IMR-90 (cell line): ENCODE measurements around the gene GCKR.

Source experiments
- CTCF ChIP-seq: conservative IDR thresholded peaks from 2 replicates; pipeline ENCODE4 v1.5.1; 2012; ENCODE audit warnings: mild to moderate bottlenecking, low read depth, low read length, improper control_type of control experiment
- MXI1 ChIP-seq: IDR thresholded peaks from 2 replicates; pipeline ENCODE4 v1.6.1; 2012; ENCODE audit warnings: low read depth, mild to moderate bottlenecking, low read length, moderate library complexity, borderline replicate concordance
- RFX5 ChIP-seq: IDR thresholded peaks from 2 replicates; pipeline ENCODE4 v1.8.0; 2012; ENCODE audit warnings: low read depth, mild to moderate bottlenecking, low read length, moderate library complexity
- USF2 ChIP-seq: fragments of 150-350 bp; IDR thresholded peaks from 2 replicates; pipeline ENCODE4 v1.6.1; 2017; ENCODE audit warnings: mild to moderate bottlenecking, antibody characterized with exemption, low read length, low read depth

- TF ChIP-seq MXI1 (no peak), CTCF (no peak), RFX5 (no peak), USF2 (no peak)
These were observed 11.1 kb upstream of the GCKR start for GRCh38 chr2:27485496-27485895.
